ENCODE data around the gene PLPP1. TPM values are rescaled to one million over a fixed set of nuclear protein-coding genes. Genes with fewer than 3 reads are reported as not detected.
A peak's percentile ranks its signal among the peaks of the same experiment; 100 is the strongest.

Gene PLPP1
- total and polyA plus RNA-seq, 2 experiments from 2014 or later: 39.1 to 97.1 TPM

- H3K4me1 Mint-ChIP-seq: peaks cover 14% of the 10 kb centered on the region
- Histone ChIP-seq H3K36me3 (ENCODE audit: insufficient read depth) (no peaks in the 10 kb centered on the region), H3K27me3 (ENCODE audit: insufficient read depth) (no peaks in the 10 kb centered on the region), H3K4me2 (no peak overlapping the region), H3K27ac (ENCODE audit: low read depth) (no peak overlapping the region), H3K4me1 (ENCODE audit: insufficient read depth) (peaks cover 21% of the 10 kb centered on the region), H3K9me2 (ENCODE audit: insufficient read depth) (peaks cover 5% of the 10 kb centered on the region; the same call in 1 of the 2 replicates), H3K79me2 (replicated peaks; ENCODE audit: insufficient read depth) (no peaks in the 10 kb centered on the region), H3F3A (replicated peaks; ENCODE audit: low read depth) (no peaks in the 10 kb centered on the region), H2AFZ (peak overlapping the region; percentile 89; the same call in 1 of the 2 replicates), H4K20me1 (replicated peaks; ENCODE audit: insufficient read depth) (no peaks in the 10 kb centered on the region), H3K4me3 (no peak overlapping the region)
- no peaks in the 10 kb centered on the region for H3K36me3 Mint-ChIP-seq (ENCODE audit: low read depth)
- no peak overlapping the region for H3K4me3 Mint-ChIP-seq
- TF ChIP-seq EZH2phosphoT487 (IDR thresholded peaks at IDR 0.05; ENCODE audit: unreplicated experiment) (no peak), ETS1 (IDR thresholded peaks at IDR 0.05) (no peak), POLR2AphosphoS5 (IDR thresholded peaks at IDR 0.05; ENCODE audit: low read depth) (no peak), ZNF114 (CRISPR knock-in tag; IDR thresholded peaks at IDR 0.05) (no peak), REST (IDR thresholded peaks at IDR 0.05; ENCODE audit: unreplicated experiment) (no peak), EZH2 (IDR thresholded peaks at IDR 0.05; ENCODE audit: low read depth, unreplicated experiment) (no peak)
- H3K27ac Mint-ChIP-seq: no peak overlapping the region
- ATAC-seq: no peak
- H3K27me3 Mint-ChIP-seq (ENCODE audit: insufficient read depth, low read depth, poor library complexity): no peaks in the 10 kb centered on the region
- no peak for DNase-seq (ENCODE audit: low spot score)
- H3K9me3 Mint-ChIP-seq: no peaks in the 10 kb centered on the region
These were observed 16.6 kb upstream of the PLPP1 start for GRCh38 chr5:55551358-55551757.

- peaks cover 2% of the 10 kb centered on the region; the same call in 2 of the 3 replicates for H3K4me1 Mint-ChIP-seq
- Histone ChIP-seq H3K4me2 (no peak overlapping the region), H3K4me1 (ENCODE audit: insufficient read depth) (0 out of 2 replicates have a peak, but pooled peaks cover 3% of the 10 kb centered on the region), H3K9me2 (ENCODE audit: insufficient read depth) (peaks cover 5% of the 10 kb centered on the region; the same call in 1 of the 2 replicates), H4K20me1 (replicated peaks; ENCODE audit: insufficient read depth) (no peaks in the 10 kb centered on the region), H3F3A (replicated peaks; ENCODE audit: low read depth) (no peaks in the 10 kb centered on the region), H3K36me3 (ENCODE audit: insufficient read depth) (no peaks in the 10 kb centered on the region), H3K79me2 (replicated peaks; ENCODE audit: insufficient read depth) (no peaks in the 10 kb centered on the region), H3K27me3 (ENCODE audit: insufficient read depth) (no peaks in the 10 kb centered on the region), H3K27ac (ENCODE audit: low read depth) (no peak overlapping the region), H3K4me3 (no peak overlapping the region), H2AFZ (peak overlapping the region; percentile 26; the same call in 1 of the 2 replicates)
- no peaks in the 10 kb centered on the region for H3K9me3 Mint-ChIP-seq
- ATAC-seq (no peak), DNase-seq (ENCODE audit: low spot score) (no peak)
- TF ChIP-seq CTCF (conservative IDR thresholded peaks at IDR 0.05; ENCODE audit: low read depth in 2 of 2): no peak
- TF ChIP-seq ZNF114 (CRISPR knock-in tag; IDR thresholded peaks at IDR 0.05): no peak
- TF ChIP-seq ZNF462 (CRISPR knock-in tag; IDR thresholded peaks at IDR 0.05): no peak
- no peak overlapping the region for H3K27ac Mint-ChIP-seq
- no peaks in the 10 kb centered on the region for H3K27me3 Mint-ChIP-seq (ENCODE audit: insufficient read depth, low read depth, poor library complexity)
- H3K4me3 Mint-ChIP-seq: no peak overlapping the region
- H3K36me3 Mint-ChIP-seq (ENCODE audit: low read depth): no peaks in the 10 kb centered on the region
These were observed 13.0 kb upstream of the PLPP1 start for GRCh38 chr5:55547781-55548180.
